ENCODE measurements around the gene LITAF.

Gene LITAF

DNA sequence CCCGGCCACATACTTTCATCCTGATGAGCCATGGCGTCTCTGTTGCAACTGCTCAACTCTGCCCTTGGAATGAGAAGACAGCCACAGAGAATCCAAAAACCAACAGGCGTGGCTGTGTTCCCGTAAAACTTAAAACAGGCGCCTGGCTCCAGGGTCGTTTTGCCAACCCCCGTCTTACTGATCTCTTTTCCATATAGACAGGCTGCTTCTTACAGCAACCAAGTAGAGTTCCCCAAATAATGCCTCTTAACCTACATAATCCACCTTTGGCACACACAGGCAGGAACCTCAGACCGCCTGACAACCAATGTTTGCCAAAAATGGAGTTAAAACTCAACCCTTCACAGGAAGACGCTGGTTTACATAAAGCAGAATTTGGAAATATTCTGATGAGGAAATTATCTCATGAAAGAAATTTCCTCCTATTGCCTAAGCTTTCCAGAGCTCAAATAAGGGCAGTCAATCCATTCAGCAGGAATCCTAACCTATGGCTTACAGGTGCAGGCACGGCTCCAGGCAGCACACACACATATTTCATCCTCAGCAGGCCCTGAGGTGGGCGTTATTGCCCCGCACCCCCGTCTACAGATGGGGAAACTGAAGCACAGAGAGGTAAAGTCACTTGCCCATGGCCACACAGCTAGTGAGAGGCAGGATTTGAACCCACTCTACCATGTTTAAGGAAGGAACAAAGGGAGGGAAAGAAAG lies 35.8 kb downstream of the LITAF start:
- DNase-seq (ENCODE audit: low spot score) = no peak

DNA sequence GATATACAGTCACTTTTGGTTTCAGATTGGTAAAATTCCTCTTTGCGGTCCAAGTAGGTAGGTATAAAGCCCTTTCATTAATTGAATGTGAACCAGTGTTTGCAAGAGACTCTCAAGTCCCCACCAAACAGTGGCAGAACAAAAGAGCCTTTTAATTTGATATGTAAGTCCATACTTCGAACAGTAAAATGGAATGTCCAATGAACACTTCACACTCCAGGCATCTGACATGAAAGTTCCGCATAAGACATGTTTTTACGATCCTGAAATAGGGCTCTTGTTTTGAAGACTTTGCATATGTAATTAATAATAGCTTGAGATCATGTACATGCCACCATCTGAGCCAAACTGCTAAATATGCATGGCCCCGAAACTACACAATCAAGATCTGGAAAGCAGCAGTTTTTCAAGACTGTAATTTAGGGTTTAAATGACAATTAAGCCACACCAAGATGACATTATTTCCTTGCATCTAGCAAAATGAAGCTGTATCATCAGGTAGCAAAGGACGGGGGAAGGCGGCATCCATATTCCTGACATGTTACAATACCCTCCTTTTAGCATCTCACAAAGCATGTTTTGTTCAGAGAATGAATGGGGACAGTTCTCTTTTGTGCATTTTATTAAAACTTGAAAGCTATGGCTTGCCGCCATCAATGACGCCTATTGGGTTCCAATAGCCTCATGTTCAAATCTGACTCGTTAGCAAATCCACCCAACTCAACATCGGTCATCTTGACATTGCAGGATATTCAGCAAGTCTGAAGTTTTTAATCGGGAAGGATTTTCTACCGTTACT lies 39.4 kb downstream of the LITAF start:
- DNase-seq (ENCODE audit: low spot score) = no peak

DNA sequence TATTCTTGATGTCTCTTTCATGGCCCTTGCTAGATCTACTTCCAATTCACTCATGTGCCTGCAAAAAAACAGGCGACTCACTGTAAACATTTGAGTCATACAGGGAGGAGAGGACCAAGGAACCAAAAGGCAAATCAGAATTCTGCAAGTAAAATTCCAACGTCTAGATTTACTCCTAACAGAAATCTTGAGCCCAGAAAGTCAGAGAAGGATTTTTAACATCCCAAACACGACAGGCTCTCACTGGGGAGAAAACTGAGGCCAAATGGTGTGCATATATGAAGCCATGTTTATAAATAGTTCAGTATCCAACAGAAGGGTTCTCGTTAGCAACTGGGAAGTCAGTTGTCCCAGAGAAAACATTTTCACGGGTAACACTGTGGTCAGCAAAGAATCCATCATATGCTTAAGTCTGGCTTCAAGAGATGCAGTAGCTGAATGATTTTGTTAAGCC lies 40.1 kb downstream of the LITAF start:
- DNase-seq (ENCODE audit: low spot score) = no peak

DNA sequence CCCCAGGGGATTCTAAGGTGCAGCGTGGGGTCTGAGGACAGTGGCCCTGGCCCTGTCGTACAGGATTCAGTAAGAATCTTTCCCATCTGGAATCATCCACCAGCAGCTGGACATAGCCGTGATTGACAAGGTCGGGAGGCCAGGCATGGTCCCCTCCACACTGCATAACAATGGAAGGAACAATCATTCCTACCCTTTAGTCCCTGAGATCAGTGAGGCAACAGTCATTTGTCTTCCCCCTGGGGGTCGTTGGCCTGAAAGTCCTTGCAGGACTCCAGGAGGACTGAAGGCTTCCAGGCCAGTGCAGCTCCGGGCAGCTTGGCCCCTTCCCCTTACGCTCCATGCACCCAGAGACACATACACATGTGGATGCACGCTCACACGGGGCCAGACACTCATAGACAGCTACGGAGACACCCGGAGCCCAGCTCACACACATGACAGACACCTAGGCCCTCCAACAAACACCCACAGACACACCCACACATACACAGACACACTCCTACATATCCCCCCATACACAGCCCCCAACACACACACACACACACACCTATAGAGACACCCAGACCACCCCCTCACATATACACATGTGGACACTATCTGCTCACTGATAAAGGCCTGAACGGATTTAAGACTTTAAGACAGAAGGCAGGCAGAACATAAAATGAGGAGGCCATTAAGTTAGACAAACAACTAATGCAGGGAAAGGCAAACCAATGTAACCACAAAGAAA lies 42.9 kb downstream of the LITAF start:
- DNase-seq (ENCODE audit: low spot score) = peak; percentile 45

DNA sequence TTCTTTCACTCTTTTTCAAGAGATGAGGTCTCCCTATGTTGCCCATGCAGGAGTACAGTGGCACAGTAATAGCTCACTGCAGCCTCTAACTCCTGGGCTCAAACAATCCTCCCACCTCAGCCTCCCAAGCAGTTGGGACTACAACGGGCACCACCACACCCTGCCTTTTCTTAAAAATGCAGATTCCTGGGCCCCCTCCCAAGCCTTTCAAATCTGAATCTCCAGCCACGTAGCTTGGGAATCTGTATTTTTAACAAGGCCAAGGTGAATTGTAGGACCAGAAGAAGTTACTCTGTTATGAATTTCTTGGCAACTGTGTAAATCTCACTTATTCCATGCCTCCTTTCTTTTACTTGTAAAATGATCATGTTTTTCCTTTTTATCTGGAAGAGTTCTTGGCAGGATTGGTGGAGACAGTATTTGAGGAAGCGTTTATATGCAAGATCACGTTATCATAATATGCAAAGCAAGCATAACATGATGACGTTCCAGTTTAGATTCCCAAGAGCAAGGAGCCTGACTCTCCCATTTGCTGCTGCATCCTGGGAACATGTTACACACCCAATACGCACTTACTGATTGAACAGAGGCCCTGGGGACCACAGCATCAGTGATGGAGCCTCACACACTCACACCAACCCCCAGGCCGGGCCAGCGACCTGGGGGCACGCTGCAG lies 44.5 kb downstream of the LITAF start:
- no peak for DNase-seq (ENCODE audit: low spot score)

DNA sequence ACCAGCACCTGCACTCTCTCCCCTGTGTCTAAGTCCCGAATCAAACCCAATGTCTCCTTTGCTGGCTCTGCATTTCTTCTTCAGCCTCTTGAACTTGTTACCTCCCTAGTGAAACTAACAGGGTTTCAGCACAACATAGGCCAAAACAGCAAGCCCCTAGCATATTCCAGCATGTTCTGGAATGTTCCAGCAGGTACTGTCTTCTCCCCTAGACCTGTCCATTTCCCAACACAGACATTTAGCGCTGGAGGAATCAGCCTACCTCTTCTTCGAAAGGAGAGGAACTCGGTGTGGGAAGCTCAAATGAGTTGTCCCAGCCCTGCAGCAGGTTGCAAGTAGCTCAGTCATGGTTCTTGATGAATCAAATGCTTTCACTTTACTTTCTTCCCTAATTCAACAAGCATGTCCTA lies 47.1 kb downstream of the LITAF start:
- DNase-seq (ENCODE audit: low spot score) = no peak

DNA sequence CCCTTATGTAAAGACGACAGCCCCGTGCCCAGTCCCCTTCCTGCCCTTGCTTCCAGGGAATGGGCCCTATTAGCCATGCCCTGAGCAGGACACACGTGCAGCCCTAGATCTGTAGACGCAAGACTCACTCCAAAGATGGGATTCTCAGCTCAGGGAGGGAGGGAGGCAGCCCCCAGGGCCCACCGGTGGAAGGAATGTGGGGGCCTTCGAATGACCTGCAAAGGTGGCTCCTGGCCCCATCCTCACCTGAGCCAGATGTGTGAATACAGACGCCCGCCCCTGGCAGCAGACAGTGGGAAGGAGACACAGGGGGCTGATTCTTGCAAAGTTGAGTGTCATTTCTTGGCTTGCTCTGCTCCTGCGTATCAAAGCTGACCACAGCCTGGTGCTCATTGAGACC lies 47.8 kb downstream of the LITAF start:
- DNase-seq (ENCODE audit: low spot score) = no peak

DNA sequence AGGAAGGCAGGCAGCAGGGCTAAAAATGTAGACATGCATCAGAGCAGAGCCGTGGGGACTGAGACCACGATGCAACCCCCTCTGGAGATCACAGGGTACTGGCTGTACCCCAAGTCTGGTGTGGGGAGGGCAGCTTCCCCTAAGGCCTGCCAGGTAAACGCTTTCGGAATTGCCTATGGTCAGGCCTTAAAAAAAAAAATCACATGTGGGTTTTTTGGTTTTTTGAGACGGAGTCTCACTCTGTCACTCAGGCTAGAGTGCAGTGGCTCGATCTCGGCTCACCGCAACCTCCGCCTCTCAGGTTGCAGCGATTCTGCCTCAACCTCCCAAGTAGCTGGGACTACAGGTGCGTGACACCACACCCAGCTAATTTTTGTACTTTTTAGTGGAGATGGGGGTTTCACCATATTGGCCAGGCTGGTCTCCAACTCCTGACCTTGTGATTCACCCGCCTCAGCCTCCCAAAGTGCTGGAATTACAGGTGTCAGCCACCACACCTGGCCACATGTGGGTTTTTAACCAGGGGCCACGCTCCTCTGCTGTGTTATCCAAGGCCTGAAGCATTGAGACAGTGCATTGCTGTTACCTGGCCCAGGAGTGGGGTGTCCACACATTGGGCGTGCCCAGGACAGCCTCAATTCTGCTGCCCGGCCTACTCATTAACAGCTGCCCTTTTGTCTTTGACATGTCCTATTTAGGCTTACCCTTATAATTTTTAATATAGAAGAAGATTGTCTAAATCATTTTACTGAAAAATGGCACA lies 50.4 kb downstream of the LITAF start:
- DNase-seq (ENCODE audit: low spot score) = no peak

DNA sequence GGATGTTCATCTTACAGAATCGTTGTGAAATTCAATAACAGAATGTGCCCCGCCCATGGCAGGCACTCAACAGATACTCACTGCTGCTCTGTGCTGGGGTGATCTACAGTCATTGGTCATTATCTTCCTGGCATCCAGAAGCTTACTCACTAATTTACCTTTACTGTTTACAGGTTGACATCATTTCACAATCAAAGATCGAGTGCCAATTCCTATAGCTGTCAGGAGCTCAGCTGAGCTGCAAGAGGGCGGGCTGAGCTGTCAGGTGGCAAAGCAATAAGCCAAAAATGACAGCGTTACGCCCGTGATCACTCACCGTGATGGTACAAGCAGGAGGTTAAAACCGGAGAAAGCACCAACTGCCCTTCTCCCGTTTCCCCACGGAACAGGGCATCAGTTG lies 51.2 kb downstream of the LITAF start:
- no peak for DNase-seq (ENCODE audit: low spot score)

DNA sequence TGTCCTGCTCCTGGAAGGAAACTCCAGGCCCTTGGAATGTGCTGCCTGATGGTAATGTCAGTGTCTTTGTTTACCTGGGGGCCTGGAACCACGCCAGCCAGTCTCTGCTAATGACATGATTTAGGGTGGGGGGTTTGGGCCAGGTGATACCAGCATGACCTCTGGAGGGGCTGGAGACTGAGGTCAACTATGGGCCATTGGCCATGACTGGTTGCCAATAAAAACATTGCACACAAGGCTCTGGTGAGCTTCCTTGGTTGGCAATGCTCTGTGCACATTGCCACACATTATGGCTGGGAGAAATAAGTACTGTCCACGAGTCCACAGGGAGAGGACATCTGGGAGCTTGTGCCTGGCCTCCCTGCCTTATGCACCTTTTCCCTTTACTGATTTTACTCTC lies 52.5 kb downstream of the LITAF start:
- no peak for DNase-seq (ENCODE audit: low spot score)

DNA sequence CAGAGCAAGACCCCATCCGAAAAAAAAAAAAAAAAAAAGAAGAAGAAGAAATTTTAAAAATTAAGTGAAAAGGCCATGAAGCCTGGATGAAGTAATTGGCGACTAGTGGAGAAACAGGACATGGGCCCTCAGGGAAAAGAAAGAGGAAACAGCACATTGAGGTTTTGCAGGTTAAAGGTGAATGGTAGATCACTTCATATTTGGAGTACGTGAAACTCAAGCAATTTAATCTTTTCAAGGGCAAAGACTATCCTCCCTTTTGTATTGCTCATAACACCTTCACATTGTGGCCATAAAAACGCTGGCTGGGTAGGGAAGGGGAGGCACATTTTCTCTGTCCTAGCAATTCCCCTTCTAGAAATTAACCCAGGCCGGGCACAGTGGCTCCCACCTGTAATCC lies 53.1 kb downstream of the LITAF start:
- DNase-seq (ENCODE audit: low spot score) = no peak

DNA sequence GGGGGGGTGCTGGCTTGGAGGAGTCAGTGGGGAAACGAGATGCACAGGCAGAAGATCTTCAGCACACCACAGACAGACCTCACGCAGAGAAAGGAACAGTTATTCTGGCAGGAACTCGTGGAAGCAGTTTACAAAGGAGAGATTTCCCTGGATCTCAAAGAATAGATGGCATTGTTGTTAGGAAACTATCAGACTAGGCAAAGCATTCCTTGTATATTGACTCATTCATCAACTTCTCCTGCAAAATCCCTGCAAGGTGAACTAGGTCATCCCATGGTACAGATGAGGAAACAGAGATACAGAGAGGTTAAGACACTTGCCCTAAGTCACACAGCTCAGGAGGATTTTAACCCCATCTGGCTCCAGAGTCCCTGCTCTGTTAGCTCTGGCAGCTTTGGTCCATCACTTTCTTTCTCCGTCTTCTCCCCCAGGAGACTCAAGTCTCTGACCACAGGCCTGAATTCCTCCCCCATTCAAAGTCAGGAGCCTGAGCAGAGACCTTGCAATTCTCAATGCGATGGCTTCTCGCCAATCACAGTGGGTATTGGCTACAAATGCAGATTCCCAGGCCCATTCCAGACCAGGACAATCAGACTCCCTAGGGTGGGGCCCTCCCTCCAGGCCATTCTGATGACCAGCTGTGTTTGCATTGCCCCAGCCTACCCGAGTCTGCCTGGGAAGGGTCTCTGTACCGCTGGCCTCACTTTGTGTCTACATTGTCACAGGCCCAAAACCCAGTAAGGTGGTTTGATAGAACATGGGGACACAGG lies 56.4 kb downstream of the LITAF start:
- DNase-seq (ENCODE audit: low spot score) = no peak

DNA sequence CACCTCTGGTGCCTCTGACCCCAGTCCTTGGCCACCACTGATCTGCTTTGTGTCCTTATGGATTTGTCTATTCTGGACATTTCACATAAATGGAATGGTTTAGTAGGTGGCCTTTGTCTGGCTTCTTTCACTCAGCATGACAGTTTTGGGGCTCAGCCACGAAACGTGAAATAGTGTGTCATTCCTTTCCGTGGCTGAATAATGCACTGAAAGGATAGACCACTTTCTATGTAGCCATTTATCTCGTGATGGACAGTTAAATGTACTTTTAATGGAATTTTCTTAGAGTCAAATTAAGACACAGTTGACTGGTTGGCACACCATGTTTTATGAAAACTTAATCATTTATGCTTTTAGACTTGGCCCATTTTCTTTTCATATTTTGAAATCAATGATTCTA lies 57.4 kb downstream of the LITAF start:
- no peak for DNase-seq (ENCODE audit: low spot score)

DNA sequence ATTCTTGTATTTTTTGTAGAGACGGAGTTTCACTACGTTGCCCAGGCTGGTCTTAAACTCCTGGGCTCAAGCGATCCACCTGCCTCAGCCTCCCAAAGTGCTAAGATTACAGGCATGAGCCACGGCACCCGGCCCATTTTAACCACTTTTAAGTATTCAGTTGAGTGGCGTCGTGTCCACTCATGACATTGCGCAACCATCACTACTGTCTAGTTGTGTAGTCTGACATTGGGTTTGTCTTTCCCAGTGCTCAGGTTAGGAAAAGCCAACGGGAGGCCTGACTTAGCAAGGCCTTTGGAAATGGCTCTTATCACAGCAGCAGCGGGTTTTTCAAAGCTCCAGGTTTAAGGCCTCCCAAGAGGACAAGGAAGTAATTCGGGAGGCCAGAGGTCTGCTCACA lies 58.7 kb downstream of the LITAF start:
- DNase-seq (ENCODE audit: low spot score) = no peak

DNA sequence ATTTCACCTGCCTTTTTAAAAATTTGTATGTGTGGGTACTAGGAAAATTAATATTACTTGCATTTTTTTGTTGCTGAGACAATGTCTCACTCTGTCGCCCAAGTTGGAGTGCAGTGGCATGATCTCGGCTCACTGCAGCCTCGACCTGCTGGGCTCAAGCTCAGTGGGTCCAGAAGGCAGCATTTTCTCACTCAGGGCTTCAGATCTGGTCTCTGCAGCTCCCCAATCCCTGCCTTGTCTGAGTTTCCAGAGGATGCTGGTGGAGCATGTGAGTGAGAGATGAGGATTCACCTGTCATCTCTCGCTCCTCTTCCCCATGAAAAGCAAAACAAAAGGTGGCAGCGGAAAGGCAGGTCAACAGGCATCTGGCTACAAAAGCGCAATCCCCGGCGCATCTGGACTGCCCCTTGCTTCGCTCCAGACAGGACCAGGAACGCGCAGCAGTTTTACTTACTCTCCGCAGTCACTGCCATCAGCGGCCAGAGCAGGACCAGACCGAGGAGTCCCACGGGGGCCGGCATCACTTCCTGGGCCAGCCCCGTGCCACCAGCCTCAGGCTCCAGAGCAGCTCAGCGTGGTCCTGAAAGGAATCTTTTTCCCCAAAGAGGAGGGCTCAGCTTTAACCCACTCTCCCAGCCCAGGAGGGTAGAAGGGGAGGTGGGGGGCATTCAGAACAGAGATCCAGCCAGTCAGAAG lies 59.9 kb downstream of the LITAF start:
- no peak for DNase-seq (ENCODE audit: low spot score)

DNA sequence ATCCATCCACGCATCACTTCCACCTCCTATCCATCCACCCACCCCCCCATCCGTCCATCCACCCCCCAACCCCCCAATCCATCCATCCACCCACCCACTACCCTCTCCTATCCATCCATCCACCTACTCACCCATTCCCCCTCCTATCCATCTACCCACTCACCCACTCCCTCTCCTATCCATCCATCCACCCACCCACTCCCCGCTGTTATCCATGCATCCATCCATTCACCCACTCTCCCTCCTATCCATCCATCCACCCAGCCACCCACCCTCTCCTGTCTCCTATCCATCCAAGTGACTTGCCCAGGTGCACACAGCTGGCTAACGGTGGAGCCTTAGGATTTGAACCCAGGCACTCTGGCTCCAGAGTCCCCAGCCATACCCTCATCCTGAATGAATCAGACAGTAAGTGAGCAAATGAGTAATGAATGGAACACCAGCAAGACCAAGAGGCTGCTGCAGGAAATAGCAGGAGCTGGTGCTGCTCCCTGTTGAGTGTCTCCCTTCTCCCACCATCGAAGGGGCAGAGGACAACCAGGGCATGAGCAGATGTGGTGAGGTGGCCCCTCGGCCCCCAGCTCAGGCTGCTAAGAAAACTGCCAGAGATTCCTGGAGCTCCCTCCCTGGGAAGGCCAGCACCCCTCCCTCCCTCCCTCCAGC lies 62.5 kb downstream of the LITAF start:
- DNase-seq (ENCODE audit: low spot score) = no peak

DNA sequence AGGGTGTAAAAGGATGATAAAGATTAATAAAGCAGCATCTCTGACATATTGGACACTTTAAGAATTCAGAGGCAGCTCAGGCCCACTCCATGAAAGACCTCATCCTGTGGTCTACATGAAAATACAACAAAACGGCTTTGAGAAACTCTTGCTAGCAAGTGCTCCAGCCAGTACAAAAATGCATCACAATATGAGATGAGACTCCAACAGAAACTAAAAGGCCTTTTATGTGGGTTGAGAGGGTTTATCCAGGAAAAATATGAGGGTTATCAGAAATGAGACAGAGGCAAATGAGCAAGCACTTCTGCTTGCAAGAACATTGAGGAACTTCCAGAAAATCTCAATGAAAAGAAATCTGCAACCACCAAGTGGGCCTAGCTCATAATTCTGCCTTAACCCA lies 65.7 kb downstream of the LITAF start:
- no peak for DNase-seq (ENCODE audit: low spot score)

DNA sequence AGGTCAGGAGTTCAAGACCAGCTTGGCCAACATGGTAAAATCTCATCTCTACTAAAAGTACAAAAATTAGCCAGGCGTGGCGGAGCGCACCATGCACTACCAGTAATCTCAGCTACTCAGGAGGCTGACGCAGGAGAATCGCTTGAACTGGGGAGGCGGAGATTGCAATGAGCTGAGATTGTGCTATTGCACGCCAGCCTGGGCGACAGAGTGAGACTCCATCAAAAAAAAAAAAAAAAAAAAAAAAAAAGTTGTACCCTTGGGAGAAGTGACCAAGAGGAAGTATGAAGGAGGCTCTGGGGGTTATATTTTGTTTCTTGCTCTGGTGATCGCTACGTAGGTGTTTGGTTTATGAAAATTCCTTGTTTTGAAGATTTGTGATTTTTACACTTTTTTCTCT lies 66.3 kb downstream of the LITAF start:
- DNase-seq (ENCODE audit: low spot score) = no peak

DNA sequence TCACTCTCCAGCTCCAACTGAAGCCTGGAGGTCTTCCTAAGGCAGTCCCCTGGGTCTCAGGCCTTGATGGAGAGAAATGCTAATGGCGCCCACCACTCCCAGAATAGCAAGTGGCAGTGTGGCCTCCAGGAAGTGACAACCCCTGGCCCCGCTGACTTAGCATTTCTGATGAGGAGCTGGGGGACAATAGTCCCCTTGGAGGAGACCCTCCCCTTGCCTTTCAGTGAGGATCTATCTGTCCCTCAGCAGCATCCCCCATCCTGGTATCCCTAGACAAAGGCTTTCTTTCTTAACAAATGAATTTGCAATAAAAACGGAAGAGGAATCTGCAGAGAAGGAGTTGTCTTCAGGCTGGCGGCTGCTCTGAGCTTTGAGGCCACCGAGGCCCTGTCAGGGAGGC lies 68.8 kb downstream of the LITAF start:
- DNase-seq (ENCODE audit: low spot score) = no peak

All from iPS-NIHi11 (cell line).